Osteocyte (in vitro differentiated cells): ENCODE results near the gene BAHD1. TPM values are rescaled to one million over a fixed set of nuclear protein-coding genes. Genes with fewer than 3 reads are reported as not detected.

Source experiments
- DNase-seq: peaks from one replicate; pipeline ENCODE4 v3.0.0; 2021; ENCODE audit warnings: mixed read lengths; ENCODE audit not compliant: unreplicated experiment; ENCODE audit errors: extremely low spot score
- H3K27ac Mint-ChIP-seq: one replicate; pipeline ENCODE4 v1.8.0; 2021; ENCODE audit warnings: mild to moderate bottlenecking, mixed read lengths; ENCODE audit not compliant: unreplicated experiment
- H3K27me3 Mint-ChIP-seq: one replicate; pipeline ENCODE4 v1.8.0; 2021; ENCODE audit warnings: mixed read lengths; ENCODE audit not compliant: unreplicated experiment
- H3K36me3 Mint-ChIP-seq: one replicate; pipeline ENCODE4 v1.8.0; 2021; ENCODE audit warnings: mixed read lengths; ENCODE audit not compliant: unreplicated experiment
- H3K4me1 Mint-ChIP-seq: one replicate; pipeline ENCODE4 v1.8.0; 2021; ENCODE audit warnings: mixed read lengths; ENCODE audit not compliant: unreplicated experiment
- H3K4me3 Mint-ChIP-seq: one replicate; pipeline ENCODE4 v1.8.0; 2021; ENCODE audit warnings: mild to moderate bottlenecking, moderate library complexity, mixed read lengths; ENCODE audit not compliant: unreplicated experiment
- H3K9me3 Mint-ChIP-seq: one replicate; pipeline ENCODE4 v1.8.0; 2021; ENCODE audit warnings: mixed read lengths; ENCODE audit not compliant: unreplicated experiment
- total RNA-seq: library from RNA; stranded (reverse); gene quantifications from 2 replicates; pipeline ENCODE4 v1.2.1, GENCODE V29; 2021
- TF ChIP-seq, protein P1 (sequence below): fragments of 200-600 bp; sonication (generic); IDR thresholded peaks from 2 replicates; pipeline ENCODE4 v1.5.0; 2021; ENCODE audit warnings: antibody characterized with exemption, mild to moderate bottlenecking, moderate library complexity

The BAHD1 gene
- total RNA-seq, 1 donor from 2014 or later = 26.4 TPM

DNA sequence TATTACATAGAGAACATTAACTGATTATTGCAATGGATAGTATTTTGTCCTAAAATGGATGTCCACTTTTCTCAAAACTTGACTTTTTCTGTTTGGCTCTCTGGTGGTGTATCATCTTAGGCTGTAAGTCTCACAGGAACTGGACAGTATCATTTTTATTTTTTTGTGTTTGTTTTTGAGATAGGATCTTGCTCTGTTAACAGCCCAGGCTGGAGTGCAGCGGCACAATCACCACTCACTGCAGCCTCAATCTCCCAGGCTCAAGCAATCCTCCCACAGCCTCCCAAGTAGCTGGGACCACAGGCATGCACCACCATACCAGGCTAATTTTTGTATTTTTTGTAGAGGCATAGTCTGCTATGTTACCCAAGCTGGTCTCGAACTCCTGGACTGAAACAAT is 43.2 kb downstream of the BAHD1 start:
- H3K27me3 Mint-ChIP-seq = peaks cover 50% of the 10 kb centered on the region
- no peak overlapping the region for H3K4me3 Mint-ChIP-seq
- H3K36me3 Mint-ChIP-seq = no peaks in the 10 kb centered on the region
- H3K9me3 Mint-ChIP-seq = no peaks in the 10 kb centered on the region
- no peaks in the 10 kb centered on the region for H3K4me1 Mint-ChIP-seq
- TF ChIP-seq, protein P1, sequence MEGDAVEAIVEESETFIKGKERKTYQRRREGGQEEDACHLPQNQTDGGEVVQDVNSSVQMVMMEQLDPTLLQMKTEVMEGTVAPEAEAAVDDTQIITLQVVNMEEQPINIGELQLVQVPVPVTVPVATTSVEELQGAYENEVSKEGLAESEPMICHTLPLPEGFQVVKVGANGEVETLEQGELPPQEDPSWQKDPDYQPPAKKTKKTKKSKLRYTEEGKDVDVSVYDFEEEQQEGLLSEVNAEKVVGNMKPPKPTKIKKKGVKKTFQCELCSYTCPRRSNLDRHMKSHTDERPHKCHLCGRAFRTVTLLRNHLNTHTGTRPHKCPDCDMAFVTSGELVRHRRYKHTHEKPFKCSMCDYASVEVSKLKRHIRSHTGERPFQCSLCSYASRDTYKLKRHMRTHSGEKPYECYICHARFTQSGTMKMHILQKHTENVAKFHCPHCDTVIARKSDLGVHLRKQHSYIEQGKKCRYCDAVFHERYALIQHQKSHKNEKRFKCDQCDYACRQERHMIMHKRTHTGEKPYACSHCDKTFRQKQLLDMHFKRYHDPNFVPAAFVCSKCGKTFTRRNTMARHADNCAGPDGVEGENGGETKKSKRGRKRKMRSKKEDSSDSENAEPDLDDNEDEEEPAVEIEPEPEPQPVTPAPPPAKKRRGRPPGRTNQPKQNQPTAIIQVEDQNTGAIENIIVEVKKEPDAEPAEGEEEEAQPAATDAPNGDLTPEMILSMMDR = no peak
- H3K27ac Mint-ChIP-seq = no peak overlapping the region
- no peak for DNase-seq

DNA sequence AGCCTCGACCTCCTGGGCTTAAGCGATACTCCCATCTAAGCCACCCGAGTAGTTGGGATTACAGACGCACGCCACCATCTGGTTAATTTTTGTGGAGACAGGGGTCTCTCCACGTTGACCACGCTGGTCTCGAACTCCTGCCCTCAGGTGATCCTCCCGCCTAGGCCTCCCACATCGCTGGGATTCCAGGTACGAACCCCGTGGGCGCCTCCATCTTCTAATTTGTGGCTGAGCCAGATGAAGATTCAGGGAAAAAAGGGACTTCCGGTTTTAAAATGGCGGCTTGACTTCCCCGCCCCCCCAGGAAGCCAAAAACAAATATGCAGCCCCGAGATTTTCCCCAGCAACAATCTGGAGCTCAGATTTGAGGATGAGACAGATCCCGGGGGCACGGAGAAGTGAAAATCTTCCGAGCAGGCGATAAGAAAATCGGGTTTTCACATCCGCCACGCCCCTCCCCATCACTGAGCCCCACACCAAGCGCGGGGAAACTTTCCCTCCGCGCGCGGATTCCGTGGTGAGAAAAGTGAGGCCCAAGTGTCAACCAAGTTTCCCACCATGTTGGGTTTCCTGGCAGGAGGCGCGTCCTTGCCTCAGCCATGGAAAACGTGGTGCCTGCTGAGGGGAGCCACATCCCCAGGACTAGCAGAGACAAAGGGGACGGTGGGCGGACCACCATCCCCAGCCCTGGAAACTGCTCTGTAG is 45.5 kb downstream of the BAHD1 start:
- DNase-seq = no peak
- H3K27me3 Mint-ChIP-seq = peaks cover 37% of the 10 kb centered on the region

DNA sequence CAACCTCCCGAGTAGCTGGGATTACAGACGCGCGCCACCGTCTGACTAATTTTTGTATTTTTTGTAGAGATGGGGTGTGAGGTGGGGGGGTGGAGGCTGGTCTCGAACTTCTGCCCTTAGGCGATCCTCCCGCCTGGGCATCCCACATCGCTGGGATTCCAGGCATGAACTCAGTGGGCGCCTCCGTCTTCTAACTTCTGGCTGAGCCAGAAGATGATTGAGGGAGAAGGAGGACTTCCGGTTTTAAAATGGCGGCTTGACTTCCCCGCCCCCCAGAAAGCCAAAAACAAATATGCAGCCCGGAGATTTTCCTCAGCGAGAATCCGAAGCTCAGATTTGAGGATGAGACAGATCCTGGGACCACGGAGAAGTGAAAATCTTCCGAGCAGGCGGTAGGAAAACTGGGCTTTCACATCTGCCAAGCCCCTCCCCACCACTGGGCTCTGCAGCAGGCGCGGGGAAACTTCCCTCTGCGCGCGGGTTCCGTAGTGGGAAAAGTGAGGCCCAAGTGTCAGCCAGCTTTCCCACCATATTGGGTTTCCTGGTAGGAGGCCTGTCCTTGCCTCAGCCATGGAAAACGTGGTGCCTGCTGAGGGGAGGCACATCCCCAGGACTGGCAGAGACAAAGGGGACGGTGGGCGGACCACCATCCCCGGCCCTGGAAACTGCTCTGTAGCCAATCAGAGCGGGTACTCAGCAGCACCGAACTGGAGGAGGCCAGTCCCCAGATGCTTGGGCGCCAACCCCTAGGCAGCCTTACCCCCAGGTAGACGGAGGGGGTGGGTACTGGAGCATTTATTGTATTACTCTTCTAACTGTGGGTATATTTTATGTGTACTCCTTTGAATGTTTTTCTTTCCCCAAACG is 47.3 kb downstream of the BAHD1 start:
- H3K4me1 Mint-ChIP-seq = no peaks in the 10 kb centered on the region
- no peaks in the 10 kb centered on the region for H3K9me3 Mint-ChIP-seq
- H3K4me3 Mint-ChIP-seq = no peak overlapping the region
- H3K27ac Mint-ChIP-seq = no peak overlapping the region
- TF ChIP-seq, protein P1 = no peak
- no peak for DNase-seq
- no peaks in the 10 kb centered on the region for H3K36me3 Mint-ChIP-seq
- H3K27me3 Mint-ChIP-seq = peaks cover 28% of the 10 kb centered on the region

More for the DNA sequence above, 45.5 kb downstream of the BAHD1 start:
- H3K4me3 Mint-ChIP-seq = no peak overlapping the region
- TF ChIP-seq, protein P1 = no peak
- H3K27ac Mint-ChIP-seq = no peak overlapping the region
- no peaks in the 10 kb centered on the region for H3K36me3 Mint-ChIP-seq
- no peaks in the 10 kb centered on the region for H3K4me1 Mint-ChIP-seq
- no peaks in the 10 kb centered on the region for H3K9me3 Mint-ChIP-seq

DNA sequence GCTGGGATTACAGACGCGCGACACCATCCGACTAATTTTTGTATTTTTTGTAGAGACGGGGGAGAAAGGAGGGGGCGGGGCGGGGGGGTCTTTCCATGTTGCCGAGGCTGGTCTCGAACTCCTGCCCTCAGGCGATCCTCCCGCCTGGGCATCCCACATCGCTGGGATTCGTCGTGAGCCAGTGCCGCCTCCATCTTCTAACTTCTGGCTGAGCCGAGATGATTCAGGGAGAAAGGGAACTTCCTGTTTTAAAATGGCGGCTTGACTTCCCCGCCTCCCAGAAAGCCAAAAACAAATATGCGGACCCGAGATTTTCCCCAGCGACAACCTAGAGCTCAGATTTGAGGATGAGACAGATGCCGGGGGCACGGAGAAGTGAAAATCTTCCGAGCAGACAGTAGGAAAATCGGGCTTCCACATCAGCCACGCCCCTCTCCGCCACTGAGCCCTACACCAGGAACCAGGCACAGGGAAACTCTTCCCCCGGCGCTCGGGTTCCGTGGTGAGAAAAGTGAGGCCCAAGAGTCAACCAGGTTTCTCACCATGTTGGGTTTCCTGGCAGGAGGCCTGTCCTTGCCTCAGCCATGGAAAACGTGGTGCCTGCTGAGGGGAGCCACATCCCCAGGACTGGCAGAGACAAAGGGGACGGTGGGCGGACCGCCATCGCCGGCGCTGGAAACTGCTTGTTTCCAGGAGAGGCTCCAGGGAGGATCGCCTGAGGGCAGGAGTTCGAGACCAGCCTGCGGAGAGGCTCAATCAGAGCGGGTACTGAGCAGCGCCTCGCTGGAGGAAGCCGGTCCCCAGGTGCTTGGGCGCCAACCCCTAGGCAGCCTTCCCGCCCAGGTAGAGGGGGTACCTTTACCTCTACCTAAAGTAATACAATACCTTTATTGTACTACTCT is 48.8 kb downstream of the BAHD1 start:
- H3K4me1 Mint-ChIP-seq = peaks cover 5% of the 10 kb centered on the region
- no peak overlapping the region for H3K4me3 Mint-ChIP-seq
- H3K36me3 Mint-ChIP-seq = no peaks in the 10 kb centered on the region
- TF ChIP-seq, protein P1 = no peak
- peaks cover 33% of the 10 kb centered on the region for H3K27me3 Mint-ChIP-seq
- no peaks in the 10 kb centered on the region for H3K9me3 Mint-ChIP-seq
- no peak overlapping the region for H3K27ac Mint-ChIP-seq
- DNase-seq = no peak
